Mesothelial cell of epicardium (in vitro differentiated cells): ENCODE measurements around the gene RNF43. TPM values are rescaled to one million over a fixed set of nuclear protein-coding genes. Genes with fewer than 3 reads are reported as not detected.
A peak's percentile ranks its signal among the peaks of the same experiment; 100 is the strongest.

Source experiments
- DNase-seq, 2 experiments: peaks; one replicate each; pipeline ENCODE4 v3.0.0; 2021; ENCODE audit warnings: low spot score in 2 of 2; ENCODE audit not compliant: unreplicated experiment in 2 of 2
- H3K27ac Mint-ChIP-seq: 2 replicates; pipeline ENCODE4 v1.8.0; 2021; ENCODE audit warnings: mixed read lengths
- H3K27me3 Mint-ChIP-seq: 2 replicates; pipeline ENCODE4 v1.8.0; 2021; ENCODE audit warnings: low read depth, mixed read lengths
- H3K36me3 Mint-ChIP-seq: 2 replicates; pipeline ENCODE4 v1.8.0; 2021; ENCODE audit warnings: mixed read lengths
- H3K4me1 Mint-ChIP-seq: 2 replicates; pipeline ENCODE4 v1.8.0; 2021; ENCODE audit warnings: mixed read lengths
- H3K4me3 Mint-ChIP-seq: 2 replicates; pipeline ENCODE4 v1.8.0; 2021; ENCODE audit warnings: mild to moderate bottlenecking, moderate library complexity, mixed read lengths
- H3K9me3 Mint-ChIP-seq: 2 replicates; pipeline ENCODE4 v1.8.0; 2021; ENCODE audit warnings: mixed read lengths
- total RNA-seq: library from RNA; stranded (reverse); gene quantifications from 3 replicates; pipeline ENCODE4 v1.2.1, GENCODE V29; 2021
- TF ChIP-seq, protein P1 (sequence below): fragments of 200-600 bp; sonication (generic); IDR thresholded peaks from one replicate; pipeline ENCODE4 v1.5.0; 2021; ENCODE audit warnings: antibody characterized with exemption; ENCODE audit not compliant: unreplicated experiment

Gene RNF43
- total RNA-seq, 1 donor from 2014 or later: 40.3 TPM

- Mint-ChIP-seq H3K9me3 (no peaks in the 10 kb centered on the region), H3K4me1 (peaks cover 42% of the 10 kb centered on the region), H3K36me3 (peaks cover 3% of the 10 kb centered on the region), H3K27ac (peak overlapping the region; percentile 52), H3K27me3 (no peaks in the 10 kb centered on the region), H3K4me3 (no peak overlapping the region)
- no peak for DNase-seq
- TF ChIP-seq, protein P1, sequence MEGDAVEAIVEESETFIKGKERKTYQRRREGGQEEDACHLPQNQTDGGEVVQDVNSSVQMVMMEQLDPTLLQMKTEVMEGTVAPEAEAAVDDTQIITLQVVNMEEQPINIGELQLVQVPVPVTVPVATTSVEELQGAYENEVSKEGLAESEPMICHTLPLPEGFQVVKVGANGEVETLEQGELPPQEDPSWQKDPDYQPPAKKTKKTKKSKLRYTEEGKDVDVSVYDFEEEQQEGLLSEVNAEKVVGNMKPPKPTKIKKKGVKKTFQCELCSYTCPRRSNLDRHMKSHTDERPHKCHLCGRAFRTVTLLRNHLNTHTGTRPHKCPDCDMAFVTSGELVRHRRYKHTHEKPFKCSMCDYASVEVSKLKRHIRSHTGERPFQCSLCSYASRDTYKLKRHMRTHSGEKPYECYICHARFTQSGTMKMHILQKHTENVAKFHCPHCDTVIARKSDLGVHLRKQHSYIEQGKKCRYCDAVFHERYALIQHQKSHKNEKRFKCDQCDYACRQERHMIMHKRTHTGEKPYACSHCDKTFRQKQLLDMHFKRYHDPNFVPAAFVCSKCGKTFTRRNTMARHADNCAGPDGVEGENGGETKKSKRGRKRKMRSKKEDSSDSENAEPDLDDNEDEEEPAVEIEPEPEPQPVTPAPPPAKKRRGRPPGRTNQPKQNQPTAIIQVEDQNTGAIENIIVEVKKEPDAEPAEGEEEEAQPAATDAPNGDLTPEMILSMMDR: no peak
These were observed 41.5 kb downstream of the RNF43 start for GRCh38 chr17:58375811-58376210.

DNA sequence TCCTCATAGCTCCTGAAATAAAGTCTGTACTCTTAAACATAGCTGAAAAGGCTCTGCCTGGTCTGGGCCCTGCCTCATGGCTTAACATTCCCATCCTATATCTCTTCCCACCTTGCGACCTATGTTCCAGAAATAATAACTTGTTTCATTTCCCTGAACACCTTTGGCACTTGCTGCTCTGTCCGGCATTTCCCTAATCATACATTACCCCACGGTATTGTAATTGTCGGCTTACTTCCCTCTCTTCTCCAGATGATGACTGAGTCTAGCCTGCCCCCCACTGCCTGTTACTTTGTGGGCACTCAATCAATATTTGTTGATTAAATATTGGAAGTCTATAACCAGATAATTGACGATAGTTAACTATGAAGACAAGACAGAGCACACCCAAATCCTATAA, 42.1 kb downstream of the RNF43 start:
- no peak for DNase-seq
- TF ChIP-seq, protein P1: no peak
- H3K4me3 Mint-ChIP-seq: no peak overlapping the region
- H3K9me3 Mint-ChIP-seq: no peaks in the 10 kb centered on the region
- H3K27me3 Mint-ChIP-seq: no peaks in the 10 kb centered on the region
- peaks cover 38% of the 10 kb centered on the region for H3K4me1 Mint-ChIP-seq
- peak overlapping the region; percentile 21 for H3K27ac Mint-ChIP-seq
- peaks cover 3% of the 10 kb centered on the region for H3K36me3 Mint-ChIP-seq

- peaks cover 36% of the 10 kb centered on the region for H3K4me1 Mint-ChIP-seq
- TF ChIP-seq, protein P1: no peak
- no peak overlapping the region for H3K27ac Mint-ChIP-seq
- no peak overlapping the region for H3K4me3 Mint-ChIP-seq
- H3K36me3 Mint-ChIP-seq: peaks cover 10% of the 10 kb centered on the region
- DNase-seq: no peak
- H3K27me3 Mint-ChIP-seq: no peaks in the 10 kb centered on the region
- no peaks in the 10 kb centered on the region for H3K9me3 Mint-ChIP-seq
These were observed 43.4 kb downstream of the RNF43 start for GRCh38 chr17:58373923-58374322.

- H3K4me1 Mint-ChIP-seq: peaks cover 31% of the 10 kb centered on the region
- peak overlapping the region; percentile 39 for H3K27ac Mint-ChIP-seq
- H3K36me3 Mint-ChIP-seq: peaks cover 10% of the 10 kb centered on the region
- H3K4me3 Mint-ChIP-seq: no peak overlapping the region
- no peaks in the 10 kb centered on the region for H3K27me3 Mint-ChIP-seq
- TF ChIP-seq, protein P1: no peak
- DNase-seq: no peak
- no peaks in the 10 kb centered on the region for H3K9me3 Mint-ChIP-seq
These were observed 44.3 kb downstream of the RNF43 start for GRCh38 chr17:58373003-58373402.

GRCh38 chr17:58371300-58371950, 45.9 kb downstream of the RNF43 start:
- TF ChIP-seq, protein P1: no peak
- Mint-ChIP-seq H3K9me3 (no peaks in the 10 kb centered on the region), H3K4me3 (no peak overlapping the region), H3K36me3 (peaks cover 15% of the 10 kb centered on the region), H3K27me3 (no peaks in the 10 kb centered on the region), H3K4me1 (peaks cover 16% of the 10 kb centered on the region), H3K27ac (no peak overlapping the region)
- DNase-seq: no peak

DNA sequence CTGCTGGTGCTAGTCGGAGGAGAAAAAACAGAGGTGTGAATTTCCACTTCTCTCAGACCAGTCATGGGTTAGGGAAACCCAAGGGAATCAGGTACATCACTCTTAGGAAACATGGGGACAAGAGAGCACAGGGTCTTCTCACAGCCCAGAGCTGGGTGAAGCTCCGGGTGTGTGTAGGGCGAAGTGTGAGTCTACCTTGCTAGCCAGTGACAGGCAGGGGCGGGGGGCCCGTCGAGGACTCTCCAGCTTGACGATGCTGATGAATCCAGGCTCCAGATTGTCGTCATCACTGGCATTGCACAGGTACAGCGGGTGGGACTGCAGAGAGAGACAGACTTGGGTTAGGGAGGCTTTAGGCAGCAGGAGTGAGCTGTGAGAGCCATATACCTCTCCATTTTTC, 46.6 kb downstream of the RNF43 start:
- no peak overlapping the region for H3K27ac Mint-ChIP-seq
- no peak overlapping the region for H3K4me3 Mint-ChIP-seq
- TF ChIP-seq, protein P1: no peak
- H3K9me3 Mint-ChIP-seq: no peaks in the 10 kb centered on the region
- H3K36me3 Mint-ChIP-seq: peaks cover 15% of the 10 kb centered on the region
- H3K4me1 Mint-ChIP-seq: peaks cover 16% of the 10 kb centered on the region
- no peak for DNase-seq
- H3K27me3 Mint-ChIP-seq: no peaks in the 10 kb centered on the region
